CD4-positive, alpha-beta T cell treated with Interleukin-2 at 100 ng/mL for 4 hours (primary cell): ENCODE results near the gene MOGAT1.
A peak's percentile ranks its signal among the peaks of the same experiment; 100 is the strongest.

Experiments
- DNase-seq: peaks from one replicate; pipeline ENCODE4 v3.0.0-alpha.2; 2020; ENCODE audit warnings: low spot score

The MOGAT1 gene

GRCh38 chr2:222671259-222672067 is at the start of gene MOGAT1:
MOGAT1 (plus strand) TSS chr2:222671658; CDS start chr2:222671786, 128 bp downstream.
- DNase-seq = no peak

- DNase-seq = no peak
Observed at GRCh38 chr2:222621893-222622292, 49.6 kb upstream of the MOGAT1 start.

- no peak for DNase-seq
Observed at GRCh38 chr2:222622910-222623309, 48.5 kb upstream of the MOGAT1 start.

- no peak for DNase-seq
Observed at GRCh38 chr2:222623756-222624309, 47.6 kb upstream of the MOGAT1 start.

- no peak for DNase-seq
Observed at GRCh38 chr2:222627764-222628163, 43.7 kb upstream of the MOGAT1 start.

- DNase-seq = no peak
Observed at GRCh38 chr2:222635295-222635694, 36.2 kb upstream of the MOGAT1 start.

- DNase-seq = no peak
Observed at GRCh38 chr2:222637067-222637466, 34.4 kb upstream of the MOGAT1 start.

GRCh38 chr2:222641336-222641735 is 30.1 kb upstream of the MOGAT1 start:
- DNase-seq = no peak

GRCh38 chr2:222643134-222643533 is 28.3 kb upstream of the MOGAT1 start:
- no peak for DNase-seq

- DNase-seq = no peak
Observed at GRCh38 chr2:222646008-222646407, 25.4 kb upstream of the MOGAT1 start.

GRCh38 chr2:222649801-222650200 is 21.7 kb upstream of the MOGAT1 start:
- no peak for DNase-seq

GRCh38 chr2:222651718-222652418 is 19.6 kb upstream of the MOGAT1 start:
- no peak for DNase-seq

- DNase-seq = peak; percentile 14
Observed at GRCh38 chr2:222652491-222653255, 18.8 kb upstream of the MOGAT1 start.

- no peak for DNase-seq
Observed at GRCh38 chr2:222653280-222653679, 18.2 kb upstream of the MOGAT1 start.

- peak; percentile 96 for DNase-seq
Observed at GRCh38 chr2:222655787-222656525, 15.5 kb upstream of the MOGAT1 start, which contains the start of gene FARSB. FARSB (minus strand) TSS chr2:222656092; CDS start chr2:222656073, 19 bp downstream.

GRCh38 chr2:222656526-222657446 is 14.7 kb upstream of the MOGAT1 start:
- DNase-seq = no peak

- no peak for DNase-seq
Observed at GRCh38 chr2:222663479-222663878, 8.0 kb upstream of the MOGAT1 start.

- no peak for DNase-seq
Observed at GRCh38 chr2:222668494-222669154, 2.8 kb upstream of the MOGAT1 start.

GRCh38 chr2:222669353-222669752 is 2.1 kb upstream of the MOGAT1 start:
- DNase-seq = no peak
